K562 (cell line): ENCODE measurements around the gene KIR2DL3. TPM values are rescaled to one million over a fixed set of nuclear protein-coding genes. Genes with fewer than 3 reads are reported as not detected.

ENCODE experiments used
- ATAC-seq: fragments of 200-7000 bp; cut with Tn5 transposase; 3 replicates; pipeline ENCODE4 v1.9.1; 2020; ENCODE audit warnings: moderate library complexity
- BruUV-seq: library from RNA; stranded (reverse); fragments of 400-500 nt; replicated peaks from 2 replicates; lab custom pipeline; 2021; lab: Mats Ljungman, UMichigan
- CTCF ChIA-PET: fragments of 300-600 bp; formaldehyde crosslinking; extraction: SDS; loops from one replicate; lab custom pipeline; 2021; ENCODE audit warnings: low intra/inter-chr PET ratio; lab: Yijun Ruan, JAX
- POLR2A ChIA-PET: fragments of 300-600, 350-650 bp; sonication (Branson Sonifier 250); formaldehyde crosslinking; extraction: SDS; loops from one replicate; lab custom pipeline; 2021; ENCODE audit warnings: antibody characterized with exemption, inconsistent platforms; lab: Yijun Ruan, JAX
- DNase-seq, 4 experiments: peaks; one replicate each; pipeline versions ENCODE4 v3.0.0 to v3.0.0-alpha.2; 2011 to 2018; ENCODE audit warnings: low spot score in 3 of 4, mixed read lengths in 3 of 4; ENCODE audit errors: extremely low read depth in 1 of 4
- FAIRE-seq: peaks from 2 replicates; lab custom pipeline; 2011; peaks lifted over from hg19 to GRCh38; lab: Jason Lieb, UNC
- H2AFZ ChIP-seq: 2 replicates; pipeline ENCODE4 v1.6.0; 2011; ENCODE audit warnings: low read depth, low read length, control low read depth, inconsistent platforms
- H3K27ac ChIP-seq: fragments of 200-600 bp; 3 replicates; pipeline ENCODE4 v1.8.0; 2011; ENCODE audit warnings: low read depth, mild to moderate bottlenecking, control low read depth, inconsistent platforms, low read length, moderate library complexity, mixed read lengths; ENCODE audit errors: extremely low read depth
- H3K27me3 ChIP-seq, 2 experiments: fragments of 300-600 bp in 1 of 2; 2 replicates in 1 of 2; 3 replicates in 1 of 2; pipeline versions ENCODE4 v1.6.0 to v1.8.0; 2011; ENCODE audit warnings: inconsistent platforms in 2 of 2, low read length in 2 of 2, mild to moderate bottlenecking in 1 of 2, mixed read lengths in 1 of 2, moderate library complexity in 1 of 2; ENCODE audit not compliant: control insufficient read depth in 2 of 2, insufficient read depth in 2 of 2
- H3K36me3 ChIP-seq: fragments of 300-600 bp; 3 replicates; pipeline ENCODE4 v1.8.0; 2011; ENCODE audit warnings: mild to moderate bottlenecking, low read length, inconsistent platforms; ENCODE audit not compliant: control insufficient read depth, insufficient read depth
- H3K4me1 ChIP-seq, 2 experiments: fragments of 200-600 bp in 1 of 2; replicated peaks in 1 of 2; 2 replicates in 1 of 2; 3 replicates in 1 of 2; pipeline versions ENCODE4 v1.5.1 to v1.8.0; 2011; ENCODE audit warnings: inconsistent platforms in 2 of 2, low read length in 2 of 2, mild to moderate bottlenecking in 1 of 2, mixed read lengths in 1 of 2, moderate library complexity in 1 of 2; ENCODE audit not compliant: control insufficient read depth in 2 of 2, insufficient read depth in 2 of 2
- H3K4me2 ChIP-seq: 2 replicates; pipeline ENCODE4 v1.6.1; 2011; ENCODE audit warnings: low read length, control low read depth, inconsistent platforms, mixed read lengths; ENCODE audit not compliant: insufficient read depth
- H3K4me3 ChIP-seq: fragments of 200-600 bp; sonication (generic), shearing (Covaris generic); 2 replicates; pipeline ENCODE4 v1.5.1; 2016; ENCODE audit warnings: control low read depth, inconsistent platforms
- H3K79me2 ChIP-seq: fragments of 200-600 bp; 3 replicates; pipeline ENCODE4 v1.8.0; 2011; ENCODE audit warnings: low read length, inconsistent platforms; ENCODE audit not compliant: control insufficient read depth, insufficient read depth
- H3K9ac ChIP-seq, 2 experiments: 2 replicates each; pipeline versions ENCODE4 v1.6.0 to v1.6.1; 2011; ENCODE audit warnings: low read depth in 2 of 2, low read length in 2 of 2, control low read depth in 1 of 2, inconsistent platforms in 1 of 2, mild to moderate bottlenecking in 1 of 2, mixed read lengths in 1 of 2; ENCODE audit not compliant: insufficient read depth in 1 of 2
- H3K9me1 ChIP-seq: one replicate; pipeline ENCODE4 v1.6.0; 2011; ENCODE audit warnings: inconsistent platforms, mild to moderate bottlenecking, low read length, moderate library complexity; ENCODE audit not compliant: control insufficient read depth, insufficient read depth
- H3K9me3 ChIP-seq: replicated peaks from 2 replicates; pipeline ENCODE4 v1.5.1; 2011; ENCODE audit warnings: low read depth, low read length, inconsistent platforms; ENCODE audit not compliant: control insufficient read depth, insufficient read depth
- H4K20me1 ChIP-seq: replicated peaks from 2 replicates; pipeline ENCODE4 v1.6.1; 2011; ENCODE audit warnings: low read length, inconsistent platforms, mixed read lengths; ENCODE audit not compliant: control insufficient read depth, insufficient read depth
- CHD4 ChIP-seq: fragments of 200-600 bp; sonication (generic); IDR thresholded peaks from 3 replicates; pipeline ENCODE4 v1.6.1; 2012; ENCODE audit warnings: low read depth, mild to moderate bottlenecking, mixed read lengths, low read length, inconsistent platforms; ENCODE audit not compliant: insufficient read depth, insufficient replicate concordance, poor library complexity, severe bottlenecking
- FOXK1 ChIP-seq: sonication (generic); formaldehyde crosslinking; IDR thresholded peaks from 2 replicates; pipeline ENCODE4 v1.8.0; 2022; ENCODE audit warnings: missing genetic modification reagents, mild to moderate bottlenecking, borderline replicate concordance
- HOXB6 ChIP-seq: fragments of 250-450 bp; sonication (Bioruptor Pico); IDR thresholded peaks from 2 replicates; pipeline ENCODE4 v1.5.1; 2022; ENCODE audit warnings: mild to moderate bottlenecking, borderline replicate concordance
- RBM39 ChIP-seq: fragments of 200-400 bp; formaldehyde crosslinking; optimal IDR thresholded peaks from 2 replicates; pipeline ENCODE3; 2018; ENCODE audit warnings: low read depth, low read length
- RFX5 ChIP-seq: IDR thresholded peaks from 2 replicates; pipeline ENCODE4 v1.6.1; 2011; ENCODE audit warnings: low read depth, mild to moderate bottlenecking, improper control_type of control experiment, low read length
- SP1 ChIP-seq: sonication (generic); formaldehyde crosslinking; IDR thresholded peaks from 2 replicates; pipeline ENCODE4 v1.8.1; 2022; ENCODE audit warnings: mild to moderate bottlenecking, missing genetic modification reagents
- SRSF1 ChIP-seq: fragments of 200-400 bp; formaldehyde crosslinking; IDR thresholded peaks from 2 replicates; pipeline ENCODE4 v1.6.1; 2017; ENCODE audit warnings: mild to moderate bottlenecking, low read depth, low read length, moderate library complexity
- TBL1XR1 ChIP-seq, 2 experiments: IDR thresholded peaks; 2 replicates each; pipeline ENCODE4 v1.6.1; 2012; ENCODE audit warnings: improper control_type of control experiment in 2 of 2, low read length in 2 of 2, mild to moderate bottlenecking in 1 of 2
- ZNF121 ChIP-seq: sonication (generic); formaldehyde crosslinking; conservative IDR thresholded peaks from 2 replicates; pipeline ENCODE4 v1.8.0; 2022; ENCODE audit warnings: missing genetic modification reagents
- WGBS: fragments of 100-300 bp; shearing (Covaris generic); methylation state at CpG from one replicate; pipeline ENCODE4 v1.1.6; 2016; ENCODE audit warnings: low coverage, mixed read lengths; ENCODE audit not compliant: insufficient coverage; ENCODE audit errors: missing lambda C conversion rate; 5-methylcytosine and 5-hydroxymethylcytosine counted together
- in situ Hi-C: fragments of 300-500 bp; cut with MboI; formaldehyde crosslinking; loops from 4 replicates; pipeline ENCODE4 v1.15.0; 2018; ENCODE audit warnings: inconsistent platforms, mixed read lengths
- intact Hi-C: fragments of 100-400 bp; cut with micrococcal nuclease; formaldehyde crosslinking; loops from 2 replicates; pipeline ENCODE4 v1.14.2; 2022
- polyA plus RNA-seq, 8 experiments: library from polyadenylated mRNA; depleted of rRNA in 4 of 8; stranded (reverse) in 5 of 8; unstranded in 3 of 8; fragments of >200 nt; fragmentation: Nextera tagmentation in 2 of 8; fragmentation: Illumina TruSeq in 1 of 8; extraction: Ambion mirVana in 2 of 8; extraction: Trizol in 1 of 8; gene quantifications; 2 replicates each; pipeline versions ENCODE4 v1.2.1 to v1.2.3, GENCODE V29; 2011 to 2014; ENCODE audit warnings: inconsistent platforms in 1 of 8, missing spikeins in 1 of 8
- total RNA-seq, 7 experiments: library from RNA; depleted of rRNA in 6 of 7; stranded (reverse); fragments of >200 nt in 6 of 7; fragmentation: Illumina TruSeq in 2 of 7; extraction: Trizol in 2 of 7; gene quantifications; 2 replicates each; pipeline versions ENCODE4 v1.2.1 to v1.2.3, GENCODE V29; 2011 to 2021; ENCODE audit warnings: low replicate concordance in 1 of 7
- TF ChIP-seq, protein P1 (sequence below): conservative IDR thresholded peaks from 2 replicates; pipeline ENCODE4 v1.6.1; 2011; ENCODE audit warnings: low read depth, mild to moderate bottlenecking, low read length; ENCODE audit not compliant: control insufficient read depth
- TF ChIP-seq, protein P2 (sequence below): fragments of 450-650 bp; IDR thresholded peaks from 2 replicates; pipeline ENCODE4 v1.7.1; 2018; ENCODE audit warnings: mild to moderate bottlenecking, low read depth; ENCODE audit not compliant: partially characterized antibody
- TF ChIP-seq, protein P3 (sequence below): sonication (generic); formaldehyde crosslinking; IDR thresholded peaks from 2 replicates; pipeline ENCODE4 v1.8.1; 2022; ENCODE audit warnings: missing genetic modification reagents
- TF ChIP-seq, protein P4 (sequence below), 2 experiments: fragments of 450-650 bp in 1 of 2; IDR thresholded peaks; 2 replicates each; pipeline ENCODE4 v1.6.1; 2011 to 2017; ENCODE audit warnings: low read depth in 2 of 2, antibody characterized with exemption in 1 of 2, borderline replicate concordance in 1 of 2, low read length in 1 of 2, mild to moderate bottlenecking in 1 of 2, mixed read lengths in 1 of 2; ENCODE audit not compliant: control insufficient read depth in 1 of 2

The KIR2DL3 gene
- total and polyA plus RNA-seq, 9 of the 15 experiments (the other 6 are each of a cell fraction or from before 2014, with no cell fraction given): not detected

DNA sequence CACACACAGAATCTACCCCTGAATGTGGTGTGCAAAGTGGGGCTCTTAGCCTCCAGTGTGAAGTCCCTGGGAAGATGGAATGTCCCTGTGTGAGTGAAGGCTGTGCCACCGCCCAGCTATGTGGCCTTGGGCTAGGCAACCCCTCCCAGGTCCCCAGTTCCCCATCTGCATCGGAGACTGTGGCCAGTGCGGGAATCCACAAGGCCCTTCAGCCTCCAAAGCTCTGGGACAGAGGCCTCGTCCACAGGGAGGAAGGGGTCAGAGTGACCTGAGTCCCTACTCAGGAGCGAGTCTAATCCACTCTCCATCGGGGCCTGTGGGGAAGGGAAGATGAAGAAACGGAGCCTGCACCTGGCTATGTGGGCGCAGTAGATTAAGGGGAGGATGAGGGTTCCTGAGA lies 33.4 kb upstream of the KIR2DL3 start:
- H3K79me2 ChIP-seq: no peaks in the 10 kb centered on the region
- 17% methylated on average over 8 of the region's 8 CpGs for WGBS
- ATAC-seq: no peak
- ChIA-PET POLR2A (no interaction called here), CTCF (no interaction called here)
- FAIRE-seq: no peak
- in situ Hi-C loops: no loop called here
- H3K4me2 ChIP-seq: no peak overlapping the region
- no TSS peak for BruUV-seq
- H3K4me3 ChIP-seq: no peak overlapping the region
- no peaks in the 10 kb centered on the region; a peak in 2 of 5 replicates for H3K4me1 ChIP-seq
- H3K36me3 ChIP-seq: no peaks in the 10 kb centered on the region
- H3K9me3 ChIP-seq: no peaks in the 10 kb centered on the region
- no peak overlapping the region for H3K27ac ChIP-seq
- no peak overlapping the region for H3K9ac ChIP-seq
- peaks cover 0 to 17% of the 10 kb centered on the region in 2 experiments; a peak in 1 of 5 replicates for H3K27me3 ChIP-seq
- intact Hi-C loops: no loop called here
- 0 out of 2 replicates have a peak, but pooled peaks cover 4% of the 10 kb centered on the region for H4K20me1 ChIP-seq
- no peak for DNase-seq
- no peak overlapping the region for H2AFZ ChIP-seq
- no peaks in the 10 kb centered on the region for H3K9me1 ChIP-seq
- TF ChIP-seq CHD4 (no peak), FOXK1 (CRISPR knock-in tag) (no peak), TBL1XR1 (IDR thresholded peaks at IDR 0.05; ENCODE audit: low read length in 2 of 2) (no peak), RBM39 (no peak), SP1 (CRISPR knock-in tag) (no peak), SRSF1 (no peak), HOXB6 (CRISPR knock-in tag) (no peak), ZNF121 (CRISPR knock-in tag) (no peak), RFX5 (no peak)
- TF ChIP-seq, protein P1, sequence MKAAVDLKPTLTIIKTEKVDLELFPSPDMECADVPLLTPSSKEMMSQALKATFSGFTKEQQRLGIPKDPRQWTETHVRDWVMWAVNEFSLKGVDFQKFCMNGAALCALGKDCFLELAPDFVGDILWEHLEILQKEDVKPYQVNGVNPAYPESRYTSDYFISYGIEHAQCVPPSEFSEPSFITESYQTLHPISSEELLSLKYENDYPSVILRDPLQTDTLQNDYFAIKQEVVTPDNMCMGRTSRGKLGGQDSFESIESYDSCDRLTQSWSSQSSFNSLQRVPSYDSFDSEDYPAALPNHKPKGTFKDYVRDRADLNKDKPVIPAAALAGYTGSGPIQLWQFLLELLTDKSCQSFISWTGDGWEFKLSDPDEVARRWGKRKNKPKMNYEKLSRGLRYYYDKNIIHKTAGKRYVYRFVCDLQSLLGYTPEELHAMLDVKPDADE: no peak
- TF ChIP-seq, protein P2, sequence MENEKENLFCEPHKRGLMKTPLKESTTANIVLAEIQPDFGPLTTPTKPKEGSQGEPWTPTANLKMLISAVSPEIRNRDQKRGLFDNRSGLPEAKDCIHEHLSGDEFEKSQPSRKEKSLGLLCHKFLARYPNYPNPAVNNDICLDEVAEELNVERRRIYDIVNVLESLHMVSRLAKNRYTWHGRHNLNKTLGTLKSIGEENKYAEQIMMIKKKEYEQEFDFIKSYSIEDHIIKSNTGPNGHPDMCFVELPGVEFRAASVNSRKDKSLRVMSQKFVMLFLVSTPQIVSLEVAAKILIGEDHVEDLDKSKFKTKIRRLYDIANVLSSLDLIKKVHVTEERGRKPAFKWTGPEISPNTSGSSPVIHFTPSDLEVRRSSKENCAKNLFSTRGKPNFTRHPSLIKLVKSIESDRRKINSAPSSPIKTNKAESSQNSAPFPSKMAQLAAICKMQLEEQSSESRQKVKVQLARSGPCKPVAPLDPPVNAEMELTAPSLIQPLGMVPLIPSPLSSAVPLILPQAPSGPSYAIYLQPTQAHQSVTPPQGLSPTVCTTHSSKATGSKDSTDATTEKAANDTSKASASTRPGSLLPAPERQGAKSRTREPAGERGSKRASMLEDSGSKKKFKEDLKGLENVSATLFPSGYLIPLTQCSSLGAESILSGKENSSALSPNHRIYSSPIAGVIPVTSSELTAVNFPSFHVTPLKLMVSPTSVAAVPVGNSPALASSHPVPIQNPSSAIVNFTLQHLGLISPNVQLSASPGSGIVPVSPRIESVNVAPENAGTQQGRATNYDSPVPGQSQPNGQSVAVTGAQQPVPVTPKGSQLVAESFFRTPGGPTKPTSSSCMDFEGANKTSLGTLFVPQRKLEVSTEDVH: no peak
- TF ChIP-seq, protein P3, sequence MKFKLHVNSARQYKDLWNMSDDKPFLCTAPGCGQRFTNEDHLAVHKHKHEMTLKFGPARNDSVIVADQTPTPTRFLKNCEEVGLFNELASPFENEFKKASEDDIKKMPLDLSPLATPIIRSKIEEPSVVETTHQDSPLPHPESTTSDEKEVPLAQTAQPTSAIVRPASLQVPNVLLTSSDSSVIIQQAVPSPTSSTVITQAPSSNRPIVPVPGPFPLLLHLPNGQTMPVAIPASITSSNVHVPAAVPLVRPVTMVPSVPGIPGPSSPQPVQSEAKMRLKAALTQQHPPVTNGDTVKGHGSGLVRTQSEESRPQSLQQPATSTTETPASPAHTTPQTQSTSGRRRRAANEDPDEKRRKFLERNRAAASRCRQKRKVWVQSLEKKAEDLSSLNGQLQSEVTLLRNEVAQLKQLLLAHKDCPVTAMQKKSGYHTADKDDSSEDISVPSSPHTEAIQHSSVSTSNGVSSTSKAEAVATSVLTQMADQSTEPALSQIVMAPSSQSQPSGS (CRISPR knock-in tag): no peak
- TF ChIP-seq, protein P4, sequence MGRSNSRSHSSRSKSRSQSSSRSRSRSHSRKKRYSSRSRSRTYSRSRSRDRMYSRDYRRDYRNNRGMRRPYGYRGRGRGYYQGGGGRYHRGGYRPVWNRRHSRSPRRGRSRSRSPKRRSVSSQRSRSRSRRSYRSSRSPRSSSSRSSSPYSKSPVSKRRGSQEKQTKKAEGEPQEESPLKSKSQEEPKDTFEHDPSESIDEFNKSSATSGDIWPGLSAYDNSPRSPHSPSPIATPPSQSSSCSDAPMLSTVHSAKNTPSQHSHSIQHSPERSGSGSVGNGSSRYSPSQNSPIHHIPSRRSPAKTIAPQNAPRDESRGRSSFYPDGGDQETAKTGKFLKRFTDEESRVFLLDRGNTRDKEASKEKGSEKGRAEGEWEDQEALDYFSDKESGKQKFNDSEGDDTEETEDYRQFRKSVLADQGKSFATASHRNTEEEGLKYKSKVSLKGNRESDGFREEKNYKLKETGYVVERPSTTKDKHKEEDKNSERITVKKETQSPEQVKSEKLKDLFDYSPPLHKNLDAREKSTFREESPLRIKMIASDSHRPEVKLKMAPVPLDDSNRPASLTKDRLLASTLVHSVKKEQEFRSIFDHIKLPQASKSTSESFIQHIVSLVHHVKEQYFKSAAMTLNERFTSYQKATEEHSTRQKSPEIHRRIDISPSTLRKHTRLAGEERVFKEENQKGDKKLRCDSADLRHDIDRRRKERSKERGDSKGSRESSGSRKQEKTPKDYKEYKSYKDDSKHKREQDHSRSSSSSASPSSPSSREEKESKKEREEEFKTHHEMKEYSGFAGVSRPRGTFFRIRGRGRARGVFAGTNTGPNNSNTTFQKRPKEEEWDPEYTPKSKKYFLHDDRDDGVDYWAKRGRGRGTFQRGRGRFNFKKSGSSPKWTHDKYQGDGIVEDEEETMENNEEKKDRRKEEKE (IDR thresholded peaks at IDR 0.05; ENCODE audit: borderline replicate concordance in 1 of 2, control insufficient read depth in 1 of 2, low read depth in 2 of 2, low read length in 1 of 2): no peak
